ENCODE data around the gene UGT1A3.

The UGT1A3 gene

GRCh38 chr2:233818639-233819621, 90.1 kb downstream of the UGT1A3 start:
- DNase-seq, result no peak

GRCh38 chr2:233819884-233820773, 91.3 kb downstream of the UGT1A3 start:
- no peak for DNase-seq

- DNase-seq, result no peak
These were observed 91.9 kb downstream of the UGT1A3 start for GRCh38 chr2:233820774-233821105.

- no peak for DNase-seq
These were observed 92.4 kb downstream of the UGT1A3 start for GRCh38 chr2:233821196-233821595.

DNA sequence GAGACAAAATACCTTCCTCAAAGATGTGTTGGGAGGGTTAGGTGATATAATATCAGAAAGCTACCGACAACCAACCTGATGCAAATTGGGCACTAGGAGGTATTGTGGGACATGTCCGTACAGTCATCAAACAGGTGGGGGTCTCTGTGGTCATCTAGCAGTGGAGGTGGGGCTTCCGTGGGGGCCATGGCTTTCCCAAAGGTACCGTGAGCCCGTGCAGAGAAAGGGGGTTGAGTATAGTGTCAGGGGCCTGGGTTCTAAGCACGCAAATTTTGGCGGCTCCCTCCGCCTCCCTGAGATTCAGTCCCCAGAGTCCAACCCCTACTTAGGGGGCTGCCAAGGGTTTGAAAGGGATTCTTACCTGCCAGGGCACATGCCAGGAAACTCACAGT, 92.9 kb downstream of the UGT1A3 start:
- no peak for DNase-seq

GRCh38 chr2:233822101-233822771, 93.4 kb downstream of the UGT1A3 start:
- DNase-seq, result no peak

Measured in SIG-M5 (cell line).